BJ (cell line): ENCODE results near the gene RBMXL2. TPM values are rescaled to one million over a fixed set of nuclear protein-coding genes. Genes with fewer than 3 reads are reported as not detected.

ENCODE experiments used
- CTCF ChIA-PET: fragments of 350-600 bp; formaldehyde crosslinking; extraction: SDS; loops from one replicate; lab custom pipeline; 2021; ENCODE audit warnings: antibody characterized with exemption, inconsistent platforms; lab: Yijun Ruan, JAX
- POLR2A ChIA-PET: fragments of 300-600 bp; sonication (Branson Sonifier 250); formaldehyde crosslinking; extraction: SDS; loops from one replicate; lab custom pipeline; 2021; ENCODE audit warnings: antibody characterized with exemption; lab: Charles Lee
- DNase-seq: peaks from one replicate; pipeline ENCODE4 v3.0.0-alpha.2; 2011; ENCODE audit warnings: low read depth
- H3K27me3 ChIP-seq: 2 replicates; pipeline ENCODE4 v1.6.0; 2011; ENCODE audit warnings: low read length; ENCODE audit not compliant: control insufficient read depth, insufficient read depth
- H3K36me3 ChIP-seq: 2 replicates; pipeline ENCODE4 v1.5.1; 2011; ENCODE audit warnings: low read length; ENCODE audit not compliant: control insufficient read depth, insufficient read depth
- H3K4me3 ChIP-seq: 2 replicates; pipeline ENCODE4 v1.5.1; 2011; ENCODE audit warnings: low read depth, mild to moderate bottlenecking, control low read depth, low read length
- polyA plus RNA-seq: library from polyadenylated mRNA; depleted of rRNA; stranded (reverse); fragments of >200 nt; gene quantifications from 2 replicates; pipeline ENCODE4 v1.2.3, GENCODE V29; 2011
- TF ChIP-seq, protein P1 (sequence below): IDR thresholded peaks from 2 replicates; pipeline ENCODE4 v1.5.1; 2011; ENCODE audit warnings: low read depth, mild to moderate bottlenecking, control low read depth, inconsistent platforms, low read length, moderate library complexity; ENCODE audit not compliant: insufficient read depth

The RBMXL2 gene
- polyA plus RNA-seq, 1 experiment = not detected

DNA sequence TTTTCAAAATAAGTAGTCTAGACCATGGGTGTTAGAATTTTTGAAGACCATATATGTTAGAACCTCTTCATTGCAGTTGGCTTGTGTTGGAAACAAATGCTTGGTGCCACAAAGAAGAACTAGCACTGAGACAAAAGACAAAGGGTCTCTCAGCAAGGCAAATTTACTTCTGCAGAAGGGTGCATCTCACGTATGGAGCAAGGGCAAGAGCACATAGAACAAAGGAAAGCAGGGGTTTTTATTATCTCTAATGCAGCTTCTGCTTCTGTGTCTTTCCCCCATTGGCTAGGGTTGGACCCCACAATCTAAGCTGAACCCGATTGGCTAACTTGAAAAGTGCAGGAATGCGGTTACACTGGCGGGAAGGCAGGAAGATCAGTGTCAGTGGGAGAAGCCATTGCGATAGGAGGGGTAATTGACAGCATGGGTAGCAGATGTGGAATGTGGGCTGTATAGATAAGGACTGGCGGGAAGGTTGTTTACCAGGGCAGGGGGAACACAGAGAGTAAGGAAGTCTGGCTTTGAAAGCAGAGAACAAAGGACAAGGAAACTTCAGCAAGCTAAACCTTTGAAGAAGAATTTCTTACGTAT, 9.2 kb upstream of the RBMXL2 start:
- CTCF ChIA-PET = no interaction called here
- Histone ChIP-seq H3K27me3 (no peaks in the 10 kb centered on the region), H3K36me3 (no peaks in the 10 kb centered on the region), H3K4me3 (no peak overlapping the region)
- POLR2A ChIA-PET = no interaction called here
- TF ChIP-seq, protein P1, sequence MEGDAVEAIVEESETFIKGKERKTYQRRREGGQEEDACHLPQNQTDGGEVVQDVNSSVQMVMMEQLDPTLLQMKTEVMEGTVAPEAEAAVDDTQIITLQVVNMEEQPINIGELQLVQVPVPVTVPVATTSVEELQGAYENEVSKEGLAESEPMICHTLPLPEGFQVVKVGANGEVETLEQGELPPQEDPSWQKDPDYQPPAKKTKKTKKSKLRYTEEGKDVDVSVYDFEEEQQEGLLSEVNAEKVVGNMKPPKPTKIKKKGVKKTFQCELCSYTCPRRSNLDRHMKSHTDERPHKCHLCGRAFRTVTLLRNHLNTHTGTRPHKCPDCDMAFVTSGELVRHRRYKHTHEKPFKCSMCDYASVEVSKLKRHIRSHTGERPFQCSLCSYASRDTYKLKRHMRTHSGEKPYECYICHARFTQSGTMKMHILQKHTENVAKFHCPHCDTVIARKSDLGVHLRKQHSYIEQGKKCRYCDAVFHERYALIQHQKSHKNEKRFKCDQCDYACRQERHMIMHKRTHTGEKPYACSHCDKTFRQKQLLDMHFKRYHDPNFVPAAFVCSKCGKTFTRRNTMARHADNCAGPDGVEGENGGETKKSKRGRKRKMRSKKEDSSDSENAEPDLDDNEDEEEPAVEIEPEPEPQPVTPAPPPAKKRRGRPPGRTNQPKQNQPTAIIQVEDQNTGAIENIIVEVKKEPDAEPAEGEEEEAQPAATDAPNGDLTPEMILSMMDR = no peak
- DNase-seq = no peak

DNA sequence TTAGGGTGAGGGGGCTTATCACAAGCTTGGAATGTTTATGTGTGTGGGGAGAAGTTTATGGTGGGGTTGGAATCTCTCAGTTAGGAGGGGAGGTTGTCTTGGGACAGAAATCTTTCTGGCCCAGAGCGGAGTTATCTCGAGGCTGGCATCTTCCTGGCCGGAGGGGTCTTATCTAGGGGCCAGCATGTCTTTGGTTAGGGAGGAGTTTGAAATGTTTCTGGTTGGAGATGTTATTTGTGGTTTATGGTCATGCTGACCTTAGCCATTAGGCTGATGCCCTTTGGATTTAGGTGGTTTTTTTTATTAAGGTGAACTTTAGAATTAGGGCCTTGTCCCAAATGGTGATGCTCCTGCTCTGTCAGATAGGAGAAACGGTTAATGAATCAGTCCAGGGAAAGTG, 7.9 kb upstream of the RBMXL2 start:
- TF ChIP-seq, protein P1 = no peak
- CTCF ChIA-PET = no interaction called here
- Histone ChIP-seq H3K27me3 (no peaks in the 10 kb centered on the region), H3K4me3 (no peak overlapping the region), H3K36me3 (no peaks in the 10 kb centered on the region)
- POLR2A ChIA-PET = no interaction called here
- DNase-seq = no peak

DNA sequence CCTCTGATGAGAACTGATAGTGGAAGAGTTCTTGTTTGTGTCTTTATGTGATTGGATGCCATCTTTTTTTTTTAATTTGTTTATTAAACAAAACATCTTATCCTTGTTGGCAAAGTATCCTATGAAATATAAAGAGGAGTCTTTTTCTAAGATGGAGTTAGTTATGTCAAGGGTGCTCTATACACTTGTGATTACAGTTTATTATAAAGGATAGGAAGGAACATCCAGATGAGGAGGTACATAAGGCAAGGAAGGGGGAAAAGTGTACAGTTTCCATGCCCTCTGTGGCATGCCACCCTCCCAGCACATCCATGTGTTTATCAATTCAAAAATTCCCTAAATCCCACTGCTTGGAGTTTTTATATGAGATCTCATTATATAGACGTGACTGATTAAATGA, 7.4 kb upstream of the RBMXL2 start:
- H3K27me3 ChIP-seq = no peaks in the 10 kb centered on the region
- H3K4me3 ChIP-seq = no peak overlapping the region
- no peak for DNase-seq
- ChIA-PET POLR2A (no interaction called here), CTCF (no interaction called here)
- no peaks in the 10 kb centered on the region for H3K36me3 ChIP-seq
- TF ChIP-seq, protein P1 = no peak

DNA sequence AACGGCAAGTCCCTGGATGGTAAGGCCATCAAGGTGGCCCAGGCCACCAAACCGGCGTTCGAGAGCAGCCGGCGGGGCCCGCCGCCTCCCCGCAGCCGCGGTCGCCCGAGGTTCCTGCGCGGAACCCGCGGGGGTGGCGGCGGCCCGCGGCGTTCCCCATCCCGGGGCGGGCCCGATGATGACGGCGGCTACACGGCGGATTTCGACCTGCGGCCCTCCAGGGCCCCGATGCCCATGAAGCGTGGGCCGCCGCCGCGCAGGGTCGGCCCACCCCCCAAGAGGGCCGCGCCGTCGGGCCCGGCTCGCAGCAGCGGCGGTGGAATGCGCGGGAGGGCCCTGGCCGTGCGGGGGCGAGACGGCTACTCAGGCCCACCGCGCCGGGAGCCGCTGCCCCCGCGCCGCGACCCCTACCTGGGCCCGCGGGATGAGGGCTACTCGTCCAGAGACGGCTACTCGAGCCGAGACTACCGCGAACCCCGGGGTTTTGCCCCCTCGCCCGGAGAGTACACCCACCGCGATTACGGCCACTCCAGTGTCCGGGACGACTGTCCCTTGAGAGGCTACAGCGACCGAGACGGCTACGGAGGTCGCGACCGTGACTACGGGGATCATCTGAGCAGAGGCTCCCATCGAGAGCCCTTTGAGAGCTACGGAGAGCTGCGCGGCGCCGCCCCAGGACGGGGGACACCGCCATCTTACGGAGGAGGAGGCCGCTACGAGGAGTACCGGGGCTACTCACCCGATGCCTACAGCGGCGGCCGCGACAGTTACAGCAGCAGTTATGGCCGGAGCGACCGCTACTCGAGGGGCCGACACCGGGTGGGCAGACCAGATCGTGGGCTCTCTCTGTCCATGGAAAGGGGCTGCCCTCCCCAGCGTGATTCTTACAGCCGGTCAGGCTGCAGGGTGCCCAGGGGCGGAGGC, 792 bp downstream of the RBMXL2 start:
- Histone ChIP-seq H3K36me3 (no peaks in the 10 kb centered on the region), H3K27me3 (no peaks in the 10 kb centered on the region), H3K4me3 (no peak overlapping the region)
- POLR2A ChIA-PET = no interaction called here
- no peak for DNase-seq
- CTCF ChIA-PET = interaction anchor here (1.7 kb wide), 1 partner anchor 8 kb away, joined by 6 read pairs; no protein-coding TSS in a partner anchor
- TF ChIP-seq, protein P1 = no peak

DNA sequence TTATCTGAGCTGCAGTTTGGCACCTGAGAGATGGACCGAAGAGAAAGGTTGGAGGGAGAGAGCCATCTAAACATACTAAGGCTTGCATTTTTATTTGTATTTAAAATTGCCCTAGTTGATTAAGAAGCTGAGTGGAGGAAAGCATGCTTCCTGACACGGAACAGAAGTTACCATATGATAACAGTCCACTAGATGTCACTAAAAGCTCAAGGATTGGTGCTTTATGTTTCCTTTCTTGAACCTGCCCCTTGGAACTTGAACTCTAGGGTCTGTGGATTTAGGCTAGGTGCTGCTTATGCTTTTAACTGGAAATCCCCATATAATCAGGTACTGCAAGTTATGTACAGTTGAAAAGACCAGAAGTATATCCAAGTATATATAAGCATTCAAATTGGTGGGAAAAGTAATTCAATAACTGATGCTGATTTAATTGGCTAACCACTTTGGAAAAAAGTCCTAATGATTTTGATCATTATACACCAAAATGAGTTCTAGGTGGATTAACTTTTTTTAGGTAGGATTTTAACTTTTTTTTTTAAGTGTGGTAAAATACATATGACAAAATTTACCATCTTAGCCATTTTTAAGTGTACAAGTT, 9.5 kb downstream of the RBMXL2 start:
- CTCF ChIA-PET = interaction anchor here (0.6 to 3.1 kb wide), 27 partner anchors 10 to 908 kb away, joined by 3 to 16 read pairs (median 3); partner anchors contain the start of gene RBMXL2
- no peak for DNase-seq
- Histone ChIP-seq H3K27me3 (no peaks in the 10 kb centered on the region), H3K4me3 (no peak overlapping the region), H3K36me3 (no peaks in the 10 kb centered on the region)
- TF ChIP-seq, protein P1 = peak; percentile 62
- POLR2A ChIA-PET = interaction anchor here (0.6 kb wide), 2 partner anchors 129 to 596 kb away, joined by 3 to 5 read pairs; no protein-coding TSS in a partner anchor
